Measurements from ENCODE around the gene SMG5. TPM values are rescaled to one million over a fixed set of nuclear protein-coding genes. Genes with fewer than 3 reads are reported as not detected.
A peak's percentile ranks its signal among the peaks of the same experiment; 100 is the strongest.

Gene SMG5
- total RNA-seq, 1 donor from 2014 or later = 31.2 TPM

DNA sequence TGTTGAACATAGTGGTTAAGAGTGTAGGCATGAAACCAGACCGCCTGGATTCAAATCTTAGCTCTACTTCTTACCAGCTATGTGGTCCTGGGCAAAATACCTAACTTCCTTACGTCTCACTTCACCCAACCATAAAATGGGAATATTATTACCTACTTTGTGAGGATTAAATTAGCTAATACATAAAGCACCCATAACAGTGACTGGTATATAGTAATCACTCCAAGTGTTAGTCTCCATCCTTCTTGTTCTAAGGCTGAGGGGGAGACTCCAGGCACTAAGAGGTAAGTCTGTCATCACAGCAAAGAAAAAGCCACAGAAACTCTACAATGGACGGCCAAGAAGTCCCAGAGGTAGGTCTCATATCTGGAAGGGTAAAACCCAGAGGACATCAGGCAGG is 2.8 kb downstream of the SMG5 start:
- DNase-seq = no peak

DNA sequence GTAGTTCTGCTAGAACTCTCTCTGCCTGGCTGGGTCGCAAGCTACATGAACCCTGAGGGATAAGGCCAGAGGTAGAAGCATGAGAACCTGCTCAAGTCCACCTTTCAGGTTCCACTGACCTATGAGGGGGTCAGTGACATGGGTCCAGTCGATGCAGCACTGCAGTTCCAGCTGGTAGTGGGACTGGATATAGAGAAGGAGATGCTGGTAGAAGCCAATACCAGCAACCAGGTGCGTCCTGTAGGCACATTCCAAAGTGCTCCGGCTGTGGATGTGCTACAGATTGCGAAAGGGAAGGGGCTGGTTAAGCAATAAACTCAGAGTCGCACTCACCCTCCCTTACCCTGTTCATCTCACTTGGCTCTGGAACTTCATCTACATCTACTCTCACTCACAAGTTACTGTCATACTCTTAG is 5.7 kb downstream of the SMG5 start:
- DNase-seq = no peak

DNA sequence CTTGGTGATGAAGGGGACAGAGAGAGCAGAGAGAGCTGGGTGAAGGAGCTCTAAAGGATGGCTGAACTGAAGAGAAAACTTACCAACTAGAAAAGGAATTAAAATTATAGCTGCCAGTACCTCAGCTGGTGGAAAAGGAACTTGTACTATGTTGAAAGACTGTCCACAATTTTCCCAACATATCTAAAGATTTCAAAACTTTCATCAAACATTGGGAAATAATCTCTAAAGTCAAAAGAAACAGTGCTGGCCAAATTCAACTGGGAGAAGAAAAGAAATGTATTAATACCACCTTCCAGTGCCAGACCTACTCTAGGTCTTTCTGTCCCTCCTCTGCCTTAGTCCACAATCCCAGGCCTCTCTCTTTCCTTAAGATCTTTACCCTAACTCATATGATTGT is 6.1 kb downstream of the SMG5 start:
- no peak for DNase-seq

DNA sequence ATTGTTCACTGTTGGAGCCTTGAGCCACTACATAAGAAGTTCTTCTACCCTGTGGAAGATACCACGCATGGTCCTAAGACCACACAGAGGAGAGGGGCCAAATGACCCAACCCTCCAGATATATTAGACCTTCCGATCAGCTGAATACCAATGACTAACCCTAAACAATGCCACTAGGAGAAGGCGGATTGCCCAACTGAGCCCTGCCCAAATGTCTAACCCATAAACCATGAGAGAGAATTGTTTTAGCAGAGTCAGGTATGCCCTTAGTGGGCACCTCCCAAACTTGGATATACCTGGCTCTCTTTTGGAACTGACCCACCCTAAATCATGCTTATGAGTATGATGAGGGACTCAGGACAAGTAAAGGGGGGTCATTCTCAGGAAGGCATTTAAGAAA is 12.3 kb downstream of the SMG5 start:
- DNase-seq = no peak

DNA sequence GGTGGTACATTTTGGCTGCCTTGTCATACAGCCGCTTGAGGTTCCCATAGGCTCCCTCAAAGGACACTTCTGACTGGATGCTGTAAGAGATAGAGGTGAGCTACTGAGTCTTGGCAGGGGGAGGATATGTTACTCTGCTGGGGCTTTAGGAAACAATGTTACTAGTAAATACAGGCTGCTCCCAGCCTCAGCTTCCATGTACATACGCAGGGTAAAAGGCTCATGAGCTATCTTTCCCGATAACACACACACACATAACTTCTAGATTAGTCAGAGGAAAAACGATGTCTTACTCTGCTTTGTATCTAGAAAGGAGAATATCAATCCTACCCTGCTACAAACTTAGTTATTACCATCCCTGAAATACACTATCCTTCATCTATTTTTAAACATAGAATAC is 14.3 kb downstream of the SMG5 start:
- DNase-seq = no peak

DNA sequence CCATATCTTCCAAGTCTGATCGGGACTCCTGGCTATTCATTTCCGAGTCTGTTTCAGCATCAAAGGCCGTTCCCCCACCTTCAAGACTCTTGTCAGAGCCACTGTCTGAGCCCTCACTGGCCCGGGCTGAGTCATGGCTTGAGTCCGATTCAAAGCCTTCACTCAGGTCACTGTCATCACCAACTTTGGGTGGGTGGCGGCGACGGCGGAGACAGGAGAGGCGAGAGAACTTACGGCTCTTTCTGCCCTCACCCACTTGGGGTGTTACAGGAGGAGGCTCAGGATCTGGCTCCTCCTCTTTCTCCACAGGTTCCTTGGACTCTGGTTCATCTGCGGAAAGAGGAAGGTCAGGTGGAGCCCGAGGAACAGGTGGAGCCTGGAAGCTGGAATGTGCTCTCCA is 16.6 kb downstream of the SMG5 start:
- no peak for DNase-seq

DNA sequence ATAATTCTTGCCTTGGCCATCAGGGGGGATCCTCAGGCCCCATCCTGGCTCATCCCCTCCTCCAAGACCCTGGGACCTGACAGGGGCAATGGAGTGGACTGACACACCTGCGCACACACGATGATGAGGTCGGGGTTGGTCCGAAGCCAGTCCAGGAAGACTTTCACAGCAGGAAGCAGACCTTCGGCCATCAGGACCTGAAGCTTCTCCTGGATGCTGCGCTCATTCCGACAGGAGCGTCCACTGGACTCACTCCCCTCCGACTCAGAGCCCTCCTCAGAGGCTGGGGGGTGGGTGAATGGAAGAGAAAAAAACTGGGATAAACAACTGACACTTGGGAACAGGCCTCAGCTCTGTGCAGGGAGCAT is 19.4 kb downstream of the SMG5 start:
- no peak for DNase-seq

DNA sequence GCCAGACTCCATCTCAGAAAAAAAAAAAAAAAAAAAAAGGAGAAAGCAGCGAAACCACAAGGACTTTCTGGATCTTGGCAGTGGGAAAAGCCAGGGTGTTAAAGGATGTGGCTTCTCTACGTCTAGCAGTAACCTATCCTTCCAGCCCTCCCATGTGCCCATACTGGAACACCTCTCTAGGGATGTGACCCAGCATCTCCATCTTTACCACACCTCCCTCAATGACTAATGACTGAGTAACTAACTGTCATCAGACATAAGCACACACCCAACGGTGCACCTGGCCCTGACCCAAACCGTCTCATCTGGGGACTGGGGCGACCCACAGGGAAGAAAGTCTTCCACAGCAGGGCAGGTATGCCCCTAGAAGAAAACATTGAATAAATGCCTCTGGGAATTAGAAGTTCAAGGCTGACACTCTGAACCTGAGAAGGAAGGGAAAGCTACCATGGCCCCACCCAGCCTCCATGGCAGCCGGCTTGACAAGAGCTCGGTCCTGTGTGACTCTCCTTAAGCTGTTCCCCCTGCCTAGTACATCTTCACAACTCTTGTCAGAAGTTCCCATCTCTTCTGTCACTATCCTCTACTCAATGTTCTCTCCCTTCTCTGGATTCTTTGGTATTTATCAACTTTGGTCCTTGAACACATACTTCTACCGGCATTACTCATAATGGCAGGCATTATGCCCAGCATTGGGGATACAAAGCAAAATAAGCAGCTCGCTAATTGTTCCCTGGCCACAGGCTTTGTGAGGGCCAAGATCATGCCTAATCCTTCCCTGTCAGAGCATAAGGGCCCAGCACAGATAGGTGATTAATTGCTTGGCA is 20.0 kb downstream of the SMG5 start:
- no peak for DNase-seq

DNA sequence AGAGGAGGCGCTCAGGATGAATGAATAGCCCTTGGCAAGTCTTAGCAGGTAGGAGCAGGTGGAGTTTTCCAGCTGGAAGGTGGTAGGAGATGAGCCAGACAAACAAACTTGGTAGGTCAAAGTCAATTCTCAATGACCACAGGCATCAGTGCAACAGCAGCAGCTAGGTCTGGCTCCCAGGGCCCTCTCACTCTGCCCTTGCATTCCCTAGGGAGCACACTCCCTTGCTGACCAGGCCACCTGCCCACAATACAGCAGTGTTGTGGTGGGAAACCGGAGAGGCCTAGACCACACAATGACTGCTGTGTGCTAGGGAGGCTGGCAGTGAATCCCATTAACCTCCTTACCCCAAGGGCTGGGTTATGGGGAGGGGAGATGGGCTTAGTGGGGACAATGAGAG is 21.7 kb downstream of the SMG5 start:
- DNase-seq = no peak

DNA sequence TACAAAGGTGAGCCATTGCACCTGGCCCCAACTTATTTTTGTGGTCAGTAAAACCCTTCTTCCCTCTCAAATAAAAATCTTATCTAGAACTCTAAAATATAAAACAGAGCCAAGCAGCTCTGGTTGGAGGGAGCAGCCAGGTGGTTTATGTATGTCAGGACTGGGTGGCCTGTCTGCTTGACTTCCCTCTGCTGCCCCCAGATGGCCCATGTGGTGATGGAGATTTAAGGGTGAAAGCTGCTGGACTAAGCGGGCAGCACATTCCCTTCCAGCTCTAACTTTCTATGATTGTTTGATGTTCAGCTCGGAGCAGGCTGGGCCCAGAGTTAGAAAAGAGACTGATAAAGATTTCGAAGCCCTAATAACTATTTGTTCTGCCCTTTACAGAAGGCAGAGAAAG is 22.8 kb downstream of the SMG5 start:
- no peak for DNase-seq

DNA sequence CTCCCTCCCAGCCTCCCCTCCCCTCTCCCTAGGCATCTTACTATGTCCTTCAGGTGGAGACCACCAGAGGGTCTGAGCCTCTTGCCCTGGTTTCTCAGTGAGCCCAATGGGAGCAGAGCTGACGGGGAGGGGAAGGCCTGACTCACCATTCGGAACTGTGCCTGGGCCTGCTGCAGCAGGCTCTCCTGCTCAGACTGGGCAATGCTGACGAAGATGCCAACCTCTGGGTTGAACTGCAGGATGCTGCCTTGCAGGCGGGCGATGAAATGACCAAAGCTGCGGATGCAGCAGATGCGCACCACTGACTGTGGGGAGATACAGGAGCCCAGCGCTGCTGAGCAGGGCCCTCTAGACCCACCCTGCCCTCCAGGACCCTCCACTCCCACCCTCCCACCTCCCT is 23.8 kb downstream of the SMG5 start:
- no peak for DNase-seq

DNA sequence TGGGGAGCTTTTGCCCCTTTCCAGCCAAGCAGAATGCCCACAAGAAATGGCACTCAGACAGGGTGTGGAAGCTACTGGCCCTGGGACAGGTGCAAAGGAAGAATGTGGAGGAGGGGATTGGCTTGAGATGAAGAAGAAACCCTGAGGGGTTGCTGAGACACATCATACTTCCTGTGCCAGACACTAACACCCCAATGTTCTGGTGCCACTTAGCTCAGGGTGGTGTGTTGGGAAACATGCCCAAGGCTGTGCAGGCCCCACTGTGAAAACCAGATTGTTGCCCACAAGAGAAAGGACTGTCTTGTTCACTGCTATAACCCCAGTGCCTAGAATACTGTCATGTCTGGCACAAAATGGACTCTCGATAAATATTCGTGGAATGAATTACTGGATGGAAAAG is 24.9 kb downstream of the SMG5 start:
- DNase-seq = no peak

DNA sequence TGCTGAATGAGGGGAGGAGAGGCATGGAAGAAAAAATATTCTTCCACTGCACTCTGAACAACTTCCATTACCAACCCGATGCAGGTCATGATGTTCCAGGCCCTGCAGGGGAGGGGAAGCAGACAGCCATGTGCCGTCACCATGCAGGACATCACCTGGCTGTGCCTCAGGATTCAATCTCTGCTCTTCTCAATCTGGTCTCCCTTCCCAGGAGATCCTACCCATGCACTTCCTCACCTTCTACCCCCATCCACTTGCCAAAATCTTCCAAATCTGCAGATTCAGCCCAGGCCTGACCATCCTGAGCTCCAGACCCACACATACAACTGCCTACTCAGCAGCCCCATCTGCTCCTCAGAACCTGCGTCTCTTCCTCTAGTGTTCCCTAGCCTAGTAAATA is 29.0 kb downstream of the SMG5 start:
- no peak for DNase-seq

DNA sequence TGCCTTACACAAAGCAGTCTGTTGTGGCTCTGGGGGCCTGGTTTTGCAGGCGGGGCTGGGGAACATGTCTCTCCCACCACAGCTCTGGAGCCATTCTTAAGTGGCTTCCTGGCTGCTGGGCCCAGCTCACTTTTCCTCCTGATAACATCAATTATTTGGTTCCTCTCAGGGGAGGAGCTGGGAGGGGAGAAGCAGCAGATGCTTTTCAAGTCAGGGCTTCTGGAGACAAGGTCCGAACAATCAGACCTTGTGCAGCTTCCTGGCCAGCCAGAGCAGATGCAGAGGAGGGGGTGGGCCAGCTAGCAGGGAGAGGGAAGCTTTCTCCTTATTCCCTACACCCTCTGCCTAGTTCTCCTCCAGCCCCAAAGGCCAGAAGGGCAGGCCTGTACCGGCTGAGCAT is 31.1 kb downstream of the SMG5 start:
- no peak for DNase-seq

DNA sequence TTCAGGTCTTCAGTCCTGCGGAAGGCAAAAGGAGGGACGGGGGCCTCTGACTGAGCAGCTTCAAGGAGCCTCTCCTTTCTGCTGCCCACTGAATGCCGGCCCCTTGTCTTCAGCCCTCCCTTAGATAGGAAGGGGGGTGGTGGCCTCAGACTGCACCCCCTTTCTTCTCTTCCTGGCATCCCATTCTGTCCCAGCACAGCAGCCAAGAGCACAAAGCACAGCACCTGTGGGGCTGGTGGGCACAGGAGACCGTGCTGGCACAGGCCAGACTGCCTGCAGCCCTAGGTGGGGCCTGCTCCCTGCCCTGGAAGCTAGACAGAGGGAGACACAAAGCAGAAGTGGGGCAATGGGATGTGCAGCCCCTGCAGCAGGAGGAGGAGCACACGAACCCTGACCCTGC is 33.0 kb downstream of the SMG5 start:
- DNase-seq = no peak

DNA sequence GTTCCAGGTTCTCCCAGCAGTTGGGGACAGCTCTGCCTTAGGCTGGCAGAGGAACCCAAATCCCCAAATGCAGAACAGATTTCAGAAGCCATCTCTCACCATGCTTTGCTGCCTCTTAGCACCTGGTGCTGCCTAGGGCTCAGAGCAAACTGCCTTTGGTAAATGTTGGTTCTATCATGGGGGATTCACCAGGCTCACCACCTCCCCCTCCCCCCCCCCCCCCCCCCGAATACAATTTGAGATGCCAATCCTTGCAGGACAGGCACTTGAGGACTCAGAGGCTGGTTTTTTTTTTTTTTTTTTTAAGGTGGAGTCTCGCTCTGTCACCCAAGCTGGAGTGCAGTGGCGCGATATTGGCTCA is 34.3 kb downstream of the SMG5 start:
- DNase-seq = no peak

DNA sequence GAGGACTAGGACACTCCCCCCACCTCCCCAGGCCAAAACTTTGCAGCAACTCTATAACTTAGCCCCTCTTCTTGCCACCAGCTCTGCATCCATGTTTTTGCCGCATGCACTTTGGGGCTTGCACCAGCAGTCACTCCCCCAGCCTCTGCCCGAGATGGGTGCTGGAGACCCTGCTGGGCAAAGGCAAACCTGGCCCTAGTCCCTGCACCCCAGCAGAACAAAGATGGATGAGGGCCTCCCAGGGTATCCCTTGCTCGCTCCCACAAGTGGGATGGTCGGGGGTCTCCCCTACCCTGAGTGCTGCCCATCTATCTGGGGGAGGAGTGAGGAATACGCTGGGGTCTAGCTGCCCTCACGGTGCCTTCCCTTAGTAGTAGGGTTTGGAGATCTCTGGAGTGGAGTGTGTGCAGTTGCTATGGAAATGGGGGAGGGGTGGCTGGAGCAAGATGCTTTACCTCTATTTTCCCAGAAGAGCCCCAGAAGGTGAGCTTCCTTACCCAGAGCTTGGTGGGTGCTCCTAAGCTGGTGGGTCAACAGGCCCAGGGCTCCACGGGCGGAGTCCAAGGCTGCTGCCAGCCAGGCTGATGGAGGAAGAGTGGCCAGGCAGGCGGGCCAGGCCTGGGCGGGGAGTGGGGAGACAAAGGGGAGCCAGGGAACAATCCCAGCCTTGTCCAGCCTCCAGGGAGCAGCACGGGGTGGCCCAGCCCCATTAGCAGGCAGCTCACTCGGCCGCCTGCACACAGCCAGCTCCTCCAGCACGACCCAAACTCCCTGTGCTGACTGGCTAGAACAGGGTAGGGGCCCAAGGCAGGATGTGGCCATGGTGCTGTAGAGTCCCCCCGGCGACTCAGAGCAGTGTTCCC is 34.9 kb downstream of the SMG5 start, which contains the start of gene PAQR6:
PAQR6 (minus strand) TSS at position 597 of the 863 bp plus-strand sequence. CDS start 1,325 bp downstream, outside the sequence.
- peak; percentile 87 for DNase-seq

DNA sequence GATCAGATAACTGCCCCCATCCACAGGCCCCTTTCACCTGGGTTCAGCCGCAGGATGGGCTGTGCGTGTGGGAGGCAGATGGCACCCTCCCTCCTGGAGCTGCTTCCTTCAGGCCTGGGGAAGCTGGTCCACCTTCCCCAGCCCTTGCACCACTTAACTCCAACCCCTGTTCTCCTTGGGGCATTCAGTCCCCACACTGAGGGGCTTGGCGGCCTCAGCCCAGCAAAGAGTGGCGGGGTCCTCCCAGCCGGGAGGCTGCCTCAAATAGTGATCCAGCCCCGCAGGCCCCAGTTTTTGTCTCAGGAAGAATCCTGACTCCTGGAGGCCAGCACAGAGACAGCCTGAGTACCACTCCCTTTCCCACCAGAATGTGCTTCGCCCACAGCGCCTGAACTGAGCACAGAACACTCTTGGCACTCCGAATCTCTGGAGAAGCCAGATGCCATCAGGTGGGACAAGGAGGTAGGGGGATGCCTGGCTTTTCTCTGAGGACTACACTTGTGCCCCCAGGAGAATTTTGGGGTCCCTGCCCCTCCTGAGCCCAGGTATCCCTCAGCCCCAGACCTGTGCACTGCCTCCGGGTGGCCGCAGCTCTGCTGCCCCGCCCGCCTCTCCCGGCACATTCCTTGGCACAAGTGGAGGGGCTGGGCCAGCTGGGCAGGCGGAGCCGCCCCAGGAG is 35.7 kb downstream of the SMG5 start:
- no peak for DNase-seq

DNA sequence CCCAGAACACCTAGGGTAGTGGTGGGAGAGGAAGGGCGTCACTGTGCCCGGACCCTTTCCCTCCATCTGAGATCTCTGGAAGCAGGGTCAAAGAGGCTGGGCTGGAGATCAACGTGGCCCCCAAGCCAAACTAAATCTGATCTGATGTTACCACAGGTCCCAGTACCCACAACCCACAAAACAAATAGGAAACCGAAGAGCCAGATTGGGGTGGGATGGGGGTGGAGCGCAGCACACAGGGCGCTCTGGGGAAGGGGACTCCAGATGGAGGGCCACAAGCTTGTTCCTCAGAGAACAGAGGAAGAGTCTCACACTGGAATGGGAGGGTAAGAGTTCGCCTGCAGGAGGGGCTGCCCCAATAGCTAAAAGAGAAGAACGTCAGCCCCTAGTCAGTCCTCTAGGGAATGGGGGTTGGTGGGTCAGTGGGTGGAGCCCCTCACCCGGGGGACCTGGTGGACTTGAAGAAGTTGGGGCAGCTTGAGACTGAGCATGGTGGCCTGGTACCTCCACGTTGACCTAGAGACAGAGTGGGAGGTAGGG is 36.3 kb downstream of the SMG5 start:
- DNase-seq = no peak

DNA sequence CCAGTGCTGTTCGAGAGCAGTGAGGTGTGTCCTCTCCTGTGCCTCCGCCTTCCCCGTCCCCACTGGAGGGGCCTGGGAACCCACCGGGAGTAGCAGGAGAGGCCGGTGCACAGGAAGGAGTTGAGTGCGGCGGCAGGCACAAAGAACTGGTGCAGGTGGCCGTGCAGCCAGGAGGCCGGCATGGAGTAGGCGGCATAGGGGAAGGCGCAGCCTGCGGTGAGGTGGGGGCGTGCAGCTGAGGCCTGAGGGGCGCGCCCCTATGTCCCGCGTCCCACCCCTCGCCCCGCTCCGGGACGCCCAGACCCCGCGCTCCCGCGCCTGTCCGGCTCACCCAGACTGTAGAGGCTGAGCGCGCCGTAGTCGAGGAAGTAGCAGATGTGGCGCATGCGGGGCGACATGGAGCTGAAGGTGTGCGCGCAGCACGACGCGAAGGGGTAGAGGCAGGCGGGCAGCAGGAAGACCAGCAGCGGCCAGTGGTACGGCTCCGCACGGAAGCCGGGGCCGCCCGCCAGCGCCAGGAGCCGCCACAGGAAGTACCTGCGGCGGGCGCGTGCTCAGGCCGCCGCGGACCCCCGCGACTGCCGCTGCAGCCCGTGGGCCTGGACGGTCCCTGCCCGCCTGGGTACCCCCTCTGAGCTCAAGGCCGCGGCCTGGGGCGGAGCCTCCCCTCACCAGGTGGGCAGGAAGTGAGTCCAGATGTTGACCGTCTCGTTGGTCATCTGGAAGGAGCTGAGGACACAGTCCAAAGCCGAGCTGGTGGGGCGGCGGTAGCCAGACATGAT is 37.0 kb downstream of the SMG5 start:
- DNase-seq = no peak

DNA sequence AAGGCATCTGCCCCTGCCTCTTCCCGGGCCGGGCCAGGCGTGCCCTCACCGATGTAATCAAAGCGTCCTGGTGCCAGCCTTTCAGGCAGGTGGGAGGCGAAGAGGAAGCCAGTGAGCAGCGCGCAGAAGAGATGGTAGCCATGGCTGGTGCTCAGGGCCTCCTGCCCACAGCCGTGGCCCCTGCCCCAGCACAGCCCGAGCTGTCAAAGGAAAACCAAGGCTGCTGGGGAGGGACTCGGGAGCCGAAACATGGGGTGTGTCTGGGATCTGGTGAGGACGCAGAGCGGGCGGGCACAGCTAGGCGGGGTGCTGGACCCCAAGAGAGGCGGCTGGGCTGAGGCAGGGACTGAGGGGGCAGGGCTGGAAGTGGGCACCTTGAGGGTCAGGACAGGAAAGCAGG is 37.9 kb downstream of the SMG5 start:
- no peak for DNase-seq

DNA sequence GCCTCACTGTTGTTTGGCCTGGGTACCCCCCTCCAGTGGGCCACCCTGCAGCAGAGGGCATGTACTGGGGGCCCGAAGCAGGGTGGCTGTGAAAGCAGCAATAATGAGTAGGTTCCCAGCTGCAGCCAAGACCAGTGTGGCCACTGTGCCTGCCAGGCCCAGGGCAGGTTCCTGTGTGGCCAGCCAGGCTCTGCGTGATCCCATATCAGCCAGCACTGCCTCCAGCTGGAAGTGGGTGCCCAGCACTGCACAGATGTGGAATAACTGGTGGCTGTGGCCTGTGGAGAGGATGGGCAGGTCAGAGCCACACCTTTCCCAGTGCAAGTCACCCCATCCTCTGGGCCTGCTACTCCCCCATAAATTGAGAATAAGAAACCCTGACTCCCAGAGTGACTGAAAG is 38.5 kb downstream of the SMG5 start:
- DNase-seq = no peak

Measured in occipital lobe (tissue), 2 donors.